ENCODE results near the gene CBARP. TPM values are rescaled to one million over a fixed set of nuclear protein-coding genes. Genes with fewer than 3 reads are reported as not detected.
A peak's percentile ranks its signal among the peaks of the same experiment; 100 is the strongest.

Gene CBARP
- total and polyA plus RNA-seq, 2 of the 13 experiments (the other 11 are each of a cell fraction or from before 2014, with no cell fraction given): 1.2 to 1.4 TPM

GRCh38 chr19:1241417-1242095 lies 3.8 kb upstream of the CBARP start, which contains the start of gene ATP5F1D (continued):
- TF ChIP-seq SALL2 (CRISPR knock-in tag; IDR thresholded peaks at IDR 0.05): peak; percentile 89
- no peak for TF ChIP-seq ZNF672 (CRISPR knock-in tag; IDR thresholded peaks at IDR 0.05)
- TF ChIP-seq, protein P1, sequence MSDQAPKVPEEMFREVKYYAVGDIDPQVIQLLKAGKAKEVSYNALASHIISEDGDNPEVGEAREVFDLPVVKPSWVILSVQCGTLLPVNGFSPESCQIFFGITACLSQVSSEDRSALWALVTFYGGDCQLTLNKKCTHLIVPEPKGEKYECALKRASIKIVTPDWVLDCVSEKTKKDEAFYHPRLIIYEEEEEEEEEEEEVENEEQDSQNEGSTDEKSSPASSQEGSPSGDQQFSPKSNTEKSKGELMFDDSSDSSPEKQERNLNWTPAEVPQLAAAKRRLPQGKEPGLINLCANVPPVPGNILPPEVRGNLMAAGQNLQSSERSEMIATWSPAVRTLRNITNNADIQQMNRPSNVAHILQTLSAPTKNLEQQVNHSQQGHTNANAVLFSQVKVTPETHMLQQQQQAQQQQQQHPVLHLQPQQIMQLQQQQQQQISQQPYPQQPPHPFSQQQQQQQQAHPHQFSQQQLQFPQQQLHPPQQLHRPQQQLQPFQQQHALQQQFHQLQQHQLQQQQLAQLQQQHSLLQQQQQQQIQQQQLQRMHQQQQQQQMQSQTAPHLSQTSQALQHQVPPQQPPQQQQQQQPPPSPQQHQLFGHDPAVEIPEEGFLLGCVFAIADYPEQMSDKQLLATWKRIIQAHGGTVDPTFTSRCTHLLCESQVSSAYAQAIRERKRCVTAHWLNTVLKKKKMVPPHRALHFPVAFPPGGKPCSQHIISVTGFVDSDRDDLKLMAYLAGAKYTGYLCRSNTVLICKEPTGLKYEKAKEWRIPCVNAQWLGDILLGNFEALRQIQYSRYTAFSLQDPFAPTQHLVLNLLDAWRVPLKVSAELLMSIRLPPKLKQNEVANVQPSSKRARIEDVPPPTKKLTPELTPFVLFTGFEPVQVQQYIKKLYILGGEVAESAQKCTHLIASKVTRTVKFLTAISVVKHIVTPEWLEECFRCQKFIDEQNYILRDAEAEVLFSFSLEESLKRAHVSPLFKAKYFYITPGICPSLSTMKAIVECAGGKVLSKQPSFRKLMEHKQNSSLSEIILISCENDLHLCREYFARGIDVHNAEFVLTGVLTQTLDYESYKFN (CRISPR knock-in tag; conservative IDR thresholded peaks at IDR 0.05): no peak; the same call in 1 of the 2 replicates
- TF ChIP-seq ZNF614 (CRISPR knock-in tag; IDR thresholded peaks at IDR 0.05; ENCODE audit: borderline replicate concordance): no peak
- peak; percentile 23 for TF ChIP-seq PHF5A (CRISPR knock-in tag; IDR thresholded peaks at IDR 0.05; ENCODE audit: low read depth, unreplicated experiment)
- no peak for TF ChIP-seq KAT8 (CRISPR knock-in tag; IDR thresholded peaks at IDR 0.05)
- no peak for TF ChIP-seq NR1H2 (CRISPR knock-in tag; IDR thresholded peaks at IDR 0.05; ENCODE audit: borderline replicate concordance, low read depth)
- TF ChIP-seq FOXO1 (CRISPR knock-in tag; IDR thresholded peaks at IDR 0.05): peak; percentile 25; the same call in 1 of the 2 replicates
- no peak for TF ChIP-seq NCOR1 (IDR thresholded peaks at IDR 0.05; ENCODE audit: borderline replicate concordance, low read length)
- no peak for TF ChIP-seq NCOA5 (CRISPR knock-in tag; IDR thresholded peaks at IDR 0.05)
- peak; percentile 48; the same call in 1 of the 2 replicates for TF ChIP-seq ZNF205 (CRISPR knock-in tag; IDR thresholded peaks at IDR 0.05)
- TF ChIP-seq DMAP1 (CRISPR knock-in tag; IDR thresholded peaks at IDR 0.05): 0 out of 2 replicates have a peak, but pooled peaks have one; percentile 26
- no peak for TF ChIP-seq SKI (IDR thresholded peaks at IDR 0.05; ENCODE audit: partially characterized antibody)
- TF ChIP-seq, protein P2, sequence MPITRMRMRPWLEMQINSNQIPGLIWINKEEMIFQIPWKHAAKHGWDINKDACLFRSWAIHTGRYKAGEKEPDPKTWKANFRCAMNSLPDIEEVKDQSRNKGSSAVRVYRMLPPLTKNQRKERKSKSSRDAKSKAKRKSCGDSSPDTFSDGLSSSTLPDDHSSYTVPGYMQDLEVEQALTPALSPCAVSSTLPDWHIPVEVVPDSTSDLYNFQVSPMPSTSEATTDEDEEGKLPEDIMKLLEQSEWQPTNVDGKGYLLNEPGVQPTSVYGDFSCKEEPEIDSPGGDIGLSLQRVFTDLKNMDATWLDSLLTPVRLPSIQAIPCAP (CRISPR knock-in tag; IDR thresholded peaks at IDR 0.05; ENCODE audit: low read depth): no peak; the same call in 1 of the 2 replicates
- 0 out of 2 replicates have a peak, but pooled peaks have one; percentile 55 for TF ChIP-seq ZNF142 (CRISPR knock-in tag; IDR thresholded peaks at IDR 0.05)
- no peak for TF ChIP-seq ZXDC (CRISPR knock-in tag; IDR thresholded peaks at IDR 0.05)
- TF ChIP-seq ISL2 (CRISPR knock-in tag; IDR thresholded peaks at IDR 0.05): peak; percentile 41; the same call in 1 of the 2 replicates
